SK-N-SH treated with all-trans-retinoic acid at 6 μM for 48 hours (cell line): ENCODE results near the gene HPN.

Experiments used
- ATAC-seq: fragments of 200-7000 bp; cut with Tn5 transposase; 3 replicates; pipeline ENCODE4 v1.9.1; 2020; ENCODE audit warnings: mild to moderate bottlenecking, moderate library complexity
- ARNTL ChIP-seq: fragments of 450-650 bp; formaldehyde crosslinking; IDR thresholded peaks from 2 replicates; pipeline ENCODE4 v1.5.0; 2020; ENCODE audit warnings: low read depth, mild to moderate bottlenecking, moderate library complexity, borderline replicate concordance
- BACH2 ChIP-seq: fragments of 250-450 bp; sonication (Bioruptor Pico); IDR thresholded peaks from 2 replicates; pipeline ENCODE4 v1.9.0; 2021; ENCODE audit warnings: mild to moderate bottlenecking, borderline replicate concordance
- CSDC2 ChIP-seq: fragments of 250-450 bp; sonication (Bioruptor Pico); IDR thresholded peaks from 2 replicates; pipeline ENCODE4 v1.5.0; 2020; ENCODE audit warnings: mild to moderate bottlenecking, moderate library complexity
- CSRNP3 ChIP-seq: fragments of 250-450 bp; sonication (Bioruptor Pico); IDR thresholded peaks from 2 replicates; pipeline ENCODE4 v1.5.1; 2021; ENCODE audit warnings: mild to moderate bottlenecking, moderate library complexity
- ESRRG ChIP-seq: fragments of 250-450 bp; sonication (Bioruptor Pico); IDR thresholded peaks from 2 replicates; pipeline ENCODE4 v1.6.1; 2021; ENCODE audit warnings: mild to moderate bottlenecking
- GLIS3 ChIP-seq: fragments of 250-450 bp; sonication (Bioruptor Pico); IDR thresholded peaks from 2 replicates; pipeline ENCODE4 v1.5.0; 2020; ENCODE audit warnings: mild to moderate bottlenecking, moderate library complexity
- ISL1 ChIP-seq: fragments of 250-450 bp; sonication (Bioruptor Pico); IDR thresholded peaks from 2 replicates; pipeline ENCODE4 v2.1.2; 2022; ENCODE audit warnings: mild to moderate bottlenecking, moderate library complexity
- OSR1 ChIP-seq: fragments of 250-450 bp; sonication (Bioruptor Pico); IDR thresholded peaks from 2 replicates; pipeline ENCODE4 v1.8.0; 2022; ENCODE audit warnings: moderate library complexity, mild to moderate bottlenecking, inconsistent platforms
- PATZ1 ChIP-seq: fragments of 250-450 bp; sonication (Bioruptor Pico); IDR thresholded peaks from 2 replicates; pipeline ENCODE4 v1.8.0; 2020; ENCODE audit warnings: mild to moderate bottlenecking, moderate library complexity, borderline replicate concordance
- POU6F1 ChIP-seq: fragments of 250-450 bp; sonication (Bioruptor Pico); IDR thresholded peaks from 2 replicates; pipeline ENCODE4 v1.8.0; 2021; ENCODE audit warnings: low read depth, mild to moderate bottlenecking, moderate library complexity, borderline replicate concordance
- PPARA ChIP-seq: fragments of 250-450 bp; sonication (Bioruptor Pico); IDR thresholded peaks from 2 replicates; pipeline ENCODE4 v1.5.0; 2020; ENCODE audit warnings: mild to moderate bottlenecking, borderline replicate concordance
- RARB ChIP-seq: fragments of 250-450 bp; sonication (Bioruptor Pico); IDR thresholded peaks from 2 replicates; pipeline ENCODE4 v1.8.0; 2021; ENCODE audit warnings: mild to moderate bottlenecking, moderate library complexity
- SNAI2 ChIP-seq: fragments of 250-450 bp; sonication (Bioruptor Pico); IDR thresholded peaks from 2 replicates; pipeline ENCODE4 v1.5.0; 2020; ENCODE audit warnings: mild to moderate bottlenecking, moderate library complexity
- TCF4 ChIP-seq: fragments of 250-450 bp; sonication (Bioruptor Pico); IDR thresholded peaks from 2 replicates; pipeline ENCODE4 v1.8.0; 2021; ENCODE audit warnings: mild to moderate bottlenecking, moderate library complexity, borderline replicate concordance
- TOX ChIP-seq: fragments of 250-450 bp; sonication (Bioruptor Pico); IDR thresholded peaks from 2 replicates; pipeline ENCODE4 v1.8.0; 2021; ENCODE audit warnings: mild to moderate bottlenecking, moderate library complexity, borderline replicate concordance
- TSHZ2 ChIP-seq: fragments of 250-450 bp; sonication (Bioruptor Pico); IDR thresholded peaks from 2 replicates; pipeline ENCODE4 v1.5.0; 2020; ENCODE audit warnings: mild to moderate bottlenecking, moderate library complexity
- ZC3H10 ChIP-seq: fragments of 250-450 bp; sonication (Bioruptor Pico); IDR thresholded peaks from 2 replicates; pipeline ENCODE4 v1.5.1; 2021; ENCODE audit warnings: mild to moderate bottlenecking, moderate library complexity
- ZFP3 ChIP-seq: fragments of 250-450 bp; sonication (Bioruptor Pico); IDR thresholded peaks from 2 replicates; pipeline ENCODE4 v1.5.0; 2020; ENCODE audit warnings: mild to moderate bottlenecking, moderate library complexity
- ZFP30 ChIP-seq: fragments of 450-650 bp; formaldehyde crosslinking; IDR thresholded peaks from 2 replicates; pipeline ENCODE4 v1.5.0; 2022; ENCODE audit warnings: mild to moderate bottlenecking, moderate library complexity
- ZNF565 ChIP-seq: fragments of 450-650 bp; formaldehyde crosslinking; conservative IDR thresholded peaks from 2 replicates; pipeline ENCODE4 v1.5.0; 2020; ENCODE audit warnings: low read depth, mild to moderate bottlenecking, moderate library complexity
- ZNF70 ChIP-seq: fragments of 450-650 bp; formaldehyde crosslinking; IDR thresholded peaks from 2 replicates; pipeline ENCODE4 v1.5.0; 2020; ENCODE audit warnings: mild to moderate bottlenecking, moderate library complexity
- ZNF8 ChIP-seq: fragments of 450-650 bp; formaldehyde crosslinking; IDR thresholded peaks from 2 replicates; pipeline ENCODE4 v1.5.0; 2020; ENCODE audit warnings: mild to moderate bottlenecking, moderate library complexity

HPN gene

GRCh38 chr19:35034588-35035382 is 6.7 kb upstream of the HPN start (continued):
- no peak for TF ChIP-seq CSRNP3
- TF ChIP-seq ZNF70 (CRISPR knock-in tag): no peak
- TF ChIP-seq TCF4 (CRISPR knock-in tag): no peak
- TF ChIP-seq, all 23 proteins: peak for 0

GRCh38 chr19:35037716-35038622 is 3.6 kb upstream of the HPN start:
- ATAC-seq: no peak; the same call in 2 of the 3 replicates
- no peak for TF ChIP-seq ZNF565
- TF ChIP-seq ZC3H10 (CRISPR knock-in tag): no peak
- TF ChIP-seq ESRRG (CRISPR knock-in tag): no peak
- TF ChIP-seq ARNTL (CRISPR knock-in tag): no peak
- no peak for TF ChIP-seq ZFP30 (CRISPR knock-in tag)
- no peak for TF ChIP-seq ISL1 (CRISPR knock-in tag)
- no peak for TF ChIP-seq OSR1 (CRISPR knock-in tag)
- TF ChIP-seq POU6F1 (CRISPR knock-in tag): no peak
- no peak for TF ChIP-seq TCF4 (CRISPR knock-in tag)
- no peak for TF ChIP-seq ZNF70 (CRISPR knock-in tag)
- TF ChIP-seq TOX (CRISPR knock-in tag): no peak
- no peak for TF ChIP-seq ZFP3 (CRISPR knock-in tag)
- no peak for TF ChIP-seq CSDC2 (CRISPR knock-in tag)
- no peak for TF ChIP-seq BACH2
- TF ChIP-seq PATZ1 (CRISPR knock-in tag): no peak
- TF ChIP-seq ZNF8 (CRISPR knock-in tag): no peak
- no peak for TF ChIP-seq TSHZ2

GRCh38 chr19:35038623-35039512 is 2.7 kb upstream of the HPN start:
- ATAC-seq: no peak
- TF ChIP-seq PPARA (CRISPR knock-in tag) (no peak), TOX (CRISPR knock-in tag) (no peak), POU6F1 (CRISPR knock-in tag) (no peak), ISL1 (CRISPR knock-in tag) (no peak), SNAI2 (CRISPR knock-in tag) (no peak), TSHZ2 (no peak), GLIS3 (no peak), ZNF565 (no peak), ZNF70 (CRISPR knock-in tag) (no peak), ZC3H10 (CRISPR knock-in tag) (no peak), RARB (no peak), OSR1 (CRISPR knock-in tag) (no peak), TCF4 (CRISPR knock-in tag) (no peak)
